BE2C (cell line): Measurements from ENCODE around the gene SRGAP1.

Source experiments
- DNase-seq: peaks from one replicate; pipeline ENCODE4 v3.0.0-alpha.2; 2020
- H3K27me3 ChIP-seq: fragments of 250-450 bp; sonication (Bioruptor Pico); 2 replicates; pipeline ENCODE4 v1.5.1; 2020; ENCODE audit warnings: mild to moderate bottlenecking
- H3K36me3 ChIP-seq: fragments of 250-450 bp; sonication (Bioruptor Pico); 2 replicates; pipeline ENCODE4 v1.5.1; 2020; ENCODE audit warnings: mild to moderate bottlenecking
- H3K4me1 ChIP-seq: fragments of 250-450 bp; sonication (Bioruptor Pico); 2 replicates; pipeline ENCODE4 v1.5.1; 2020
- H3K4me3 ChIP-seq: 2 replicates; pipeline ENCODE4 v1.5.1; 2011; ENCODE audit warnings: low read depth, low read length
- H3K9me3 ChIP-seq: fragments of 250-450 bp; sonication (Bioruptor Pico); 2 replicates; pipeline ENCODE4 v1.5.1; 2020
- TF ChIP-seq, protein P1 (sequence below): IDR thresholded peaks from 2 replicates; pipeline ENCODE4 v1.5.1; 2012; ENCODE audit warnings: mild to moderate bottlenecking, low read depth, low read length

SRGAP1 gene

DNA sequence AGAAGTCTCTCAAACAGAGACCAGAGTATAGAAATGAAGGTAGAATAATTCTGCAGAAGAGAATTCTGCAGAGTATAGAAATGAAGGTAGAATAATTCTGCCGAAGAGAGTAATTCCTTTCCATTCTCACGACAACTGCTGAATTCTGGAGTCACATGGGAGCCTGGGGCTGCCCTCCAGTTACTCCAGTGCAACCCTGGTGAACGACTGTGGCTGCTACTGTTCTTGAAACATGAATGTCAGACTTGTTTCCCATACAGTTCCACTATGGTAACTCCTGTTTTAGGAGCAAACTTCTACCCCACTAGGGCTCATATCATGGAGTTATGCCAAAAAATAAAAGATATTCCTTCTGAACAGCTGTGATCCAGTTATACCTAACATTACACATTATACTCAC is 213.2 kb downstream of the SRGAP1 start:
- peaks cover 32% of the 10 kb centered on the region for H3K4me1 ChIP-seq
- H3K27me3 ChIP-seq: no peaks in the 10 kb centered on the region
- no peak for DNase-seq
- H3K4me3 ChIP-seq: no peak overlapping the region
- H3K36me3 ChIP-seq: no peaks in the 10 kb centered on the region
- no peaks in the 10 kb centered on the region for H3K9me3 ChIP-seq
- TF ChIP-seq, protein P1, sequence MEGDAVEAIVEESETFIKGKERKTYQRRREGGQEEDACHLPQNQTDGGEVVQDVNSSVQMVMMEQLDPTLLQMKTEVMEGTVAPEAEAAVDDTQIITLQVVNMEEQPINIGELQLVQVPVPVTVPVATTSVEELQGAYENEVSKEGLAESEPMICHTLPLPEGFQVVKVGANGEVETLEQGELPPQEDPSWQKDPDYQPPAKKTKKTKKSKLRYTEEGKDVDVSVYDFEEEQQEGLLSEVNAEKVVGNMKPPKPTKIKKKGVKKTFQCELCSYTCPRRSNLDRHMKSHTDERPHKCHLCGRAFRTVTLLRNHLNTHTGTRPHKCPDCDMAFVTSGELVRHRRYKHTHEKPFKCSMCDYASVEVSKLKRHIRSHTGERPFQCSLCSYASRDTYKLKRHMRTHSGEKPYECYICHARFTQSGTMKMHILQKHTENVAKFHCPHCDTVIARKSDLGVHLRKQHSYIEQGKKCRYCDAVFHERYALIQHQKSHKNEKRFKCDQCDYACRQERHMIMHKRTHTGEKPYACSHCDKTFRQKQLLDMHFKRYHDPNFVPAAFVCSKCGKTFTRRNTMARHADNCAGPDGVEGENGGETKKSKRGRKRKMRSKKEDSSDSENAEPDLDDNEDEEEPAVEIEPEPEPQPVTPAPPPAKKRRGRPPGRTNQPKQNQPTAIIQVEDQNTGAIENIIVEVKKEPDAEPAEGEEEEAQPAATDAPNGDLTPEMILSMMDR: no peak

DNA sequence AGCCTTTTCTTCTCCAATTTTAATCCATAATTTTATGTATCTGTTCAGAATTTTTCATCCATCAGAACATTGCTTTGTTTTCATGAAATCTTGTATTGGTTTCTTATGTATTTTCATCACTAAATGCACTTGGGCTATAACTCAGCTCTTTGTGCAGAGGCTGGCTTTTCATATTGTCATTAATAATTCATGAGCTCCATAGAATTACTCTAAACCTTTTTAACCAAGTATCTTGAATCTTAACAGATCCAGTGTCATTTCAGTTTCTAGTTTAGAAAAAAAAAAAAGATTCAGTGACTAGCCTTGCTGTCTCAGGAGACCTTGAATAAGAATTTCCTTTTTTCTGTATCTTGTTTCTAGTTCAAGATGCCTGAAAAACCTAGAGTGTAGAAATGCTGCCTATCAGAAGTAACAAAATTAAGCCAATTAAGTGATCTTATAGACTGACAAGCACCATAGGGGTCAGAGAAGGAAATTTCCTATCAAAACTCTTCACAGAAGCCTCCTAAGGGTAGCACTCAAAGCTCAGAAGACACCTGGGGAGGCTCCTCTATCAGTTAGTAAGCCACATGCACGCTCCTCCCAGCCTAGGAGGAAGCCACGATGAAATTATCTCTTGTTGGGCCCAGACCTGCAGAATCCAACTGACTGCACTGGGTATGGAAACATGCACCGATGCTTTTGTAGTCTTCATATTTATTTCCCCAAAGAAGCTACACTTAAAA is 214.2 kb downstream of the SRGAP1 start:
- H3K27me3 ChIP-seq: no peaks in the 10 kb centered on the region
- no peaks in the 10 kb centered on the region for H3K9me3 ChIP-seq
- no peak overlapping the region for H3K4me3 ChIP-seq
- no peak for DNase-seq
- peaks cover 36% of the 10 kb centered on the region for H3K4me1 ChIP-seq
- TF ChIP-seq, protein P1: no peak
- H3K36me3 ChIP-seq: no peaks in the 10 kb centered on the region

DNA sequence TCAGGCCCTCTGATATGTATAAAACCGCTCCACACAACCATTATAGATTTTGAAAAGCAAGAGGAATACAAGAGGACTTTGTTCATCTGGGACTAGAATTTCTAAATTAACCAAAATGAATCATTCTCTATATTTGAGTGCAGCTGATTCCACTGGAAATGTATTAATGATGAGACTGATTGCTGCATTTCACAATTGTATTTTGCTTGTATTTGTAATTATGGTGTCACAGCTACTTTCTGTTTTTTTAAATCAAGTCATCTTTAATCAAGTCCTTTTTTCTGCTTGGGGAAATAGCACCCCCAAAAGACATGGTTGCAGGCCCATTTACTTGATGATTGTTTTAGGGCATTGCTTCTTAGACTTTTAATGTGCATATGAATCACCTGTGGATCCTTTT is 215.2 kb downstream of the SRGAP1 start:
- Histone ChIP-seq H3K9me3 (no peaks in the 10 kb centered on the region), H3K36me3 (peaks cover 2% of the 10 kb centered on the region; the same call in 1 of the 2 replicates), H3K27me3 (no peaks in the 10 kb centered on the region), H3K4me1 (peaks cover 37% of the 10 kb centered on the region), H3K4me3 (no peak overlapping the region)
- TF ChIP-seq, protein P1: no peak
- no peak for DNase-seq

DNA sequence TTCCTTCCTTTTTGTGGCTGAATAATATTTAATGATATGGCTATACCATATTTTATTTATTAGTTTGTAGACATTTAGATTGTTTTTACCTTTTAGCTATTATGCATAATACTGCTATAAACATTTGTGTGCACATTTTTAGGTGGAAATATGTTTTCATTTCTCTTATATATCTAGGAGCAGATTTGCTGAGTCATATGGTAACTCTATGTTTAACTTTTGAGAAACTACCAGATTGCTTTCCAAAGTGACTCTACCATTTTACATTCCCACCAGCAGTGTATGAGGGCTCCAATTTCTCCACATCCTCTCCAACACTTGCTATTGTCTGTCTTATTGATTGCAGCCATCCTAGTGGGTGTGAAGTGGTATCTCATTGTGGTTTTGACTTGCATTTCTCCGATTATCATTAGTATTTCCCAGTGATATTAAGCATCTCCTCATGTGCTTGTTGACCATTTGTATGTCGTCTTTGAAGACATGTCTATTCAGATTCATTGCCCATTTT is 217.4 kb downstream of the SRGAP1 start:
- Histone ChIP-seq H3K9me3 (no peaks in the 10 kb centered on the region), H3K36me3 (peaks cover 15% of the 10 kb centered on the region), H3K27me3 (no peaks in the 10 kb centered on the region), H3K4me1 (peaks cover 25% of the 10 kb centered on the region), H3K4me3 (no peak overlapping the region)
- TF ChIP-seq, protein P1: no peak
- no peak for DNase-seq

DNA sequence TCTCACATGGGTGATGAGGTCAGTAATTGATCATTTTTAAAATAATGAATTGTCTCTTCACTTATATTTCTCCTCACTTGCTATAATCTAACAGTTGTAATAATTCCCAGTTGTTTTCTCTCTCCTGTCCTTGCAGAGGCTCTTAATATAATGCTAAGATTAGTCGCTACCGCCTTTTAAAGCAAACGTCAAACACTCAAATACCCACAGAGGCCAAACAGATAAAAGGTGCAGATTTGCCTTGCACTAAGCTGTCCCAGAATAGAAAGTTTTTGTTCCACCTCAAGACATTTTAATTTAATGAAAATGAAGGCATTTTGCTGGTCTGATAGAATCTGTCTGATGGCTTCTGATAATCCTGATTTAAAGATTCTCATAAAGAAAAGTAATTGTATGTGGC is 218.6 kb downstream of the SRGAP1 start:
- Histone ChIP-seq H3K27me3 (no peaks in the 10 kb centered on the region), H3K4me1 (peaks cover 15% of the 10 kb centered on the region), H3K36me3 (peaks cover 15% of the 10 kb centered on the region), H3K4me3 (no peak overlapping the region), H3K9me3 (no peaks in the 10 kb centered on the region)
- no peak for DNase-seq
- TF ChIP-seq, protein P1: no peak

DNA sequence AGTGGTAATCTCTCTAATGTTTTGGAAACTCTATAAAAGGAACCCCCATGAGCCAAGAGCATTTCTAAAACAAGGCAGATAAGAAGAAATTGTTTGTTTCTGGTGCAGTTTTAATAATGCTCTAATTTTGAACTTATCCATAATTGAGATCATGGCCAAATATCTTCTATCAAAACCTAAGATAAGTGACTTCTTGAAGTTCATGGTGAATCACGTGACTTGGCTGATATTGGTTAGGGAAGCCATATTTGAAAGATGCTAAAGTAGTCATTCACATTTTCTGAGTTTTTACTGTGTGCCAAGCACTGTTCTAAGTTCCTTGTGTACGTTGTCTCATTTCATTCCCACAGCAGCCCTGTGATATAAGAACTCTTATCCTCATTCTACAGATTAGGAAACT is 219.7 kb downstream of the SRGAP1 start:
- TF ChIP-seq, protein P1: no peak
- Histone ChIP-seq H3K4me3 (no peak overlapping the region), H3K4me1 (peaks cover 15% of the 10 kb centered on the region), H3K9me3 (no peaks in the 10 kb centered on the region), H3K36me3 (peaks cover 15% of the 10 kb centered on the region), H3K27me3 (no peaks in the 10 kb centered on the region)
- DNase-seq: no peak
